ENCODE results near the gene PPP4C. TPM values are rescaled to one million over a fixed set of nuclear protein-coding genes. Genes with fewer than 3 reads are reported as not detected.

PPP4C gene
- total RNA-seq, 1 experiment from 2014 or later, result 163 TPM

DNA sequence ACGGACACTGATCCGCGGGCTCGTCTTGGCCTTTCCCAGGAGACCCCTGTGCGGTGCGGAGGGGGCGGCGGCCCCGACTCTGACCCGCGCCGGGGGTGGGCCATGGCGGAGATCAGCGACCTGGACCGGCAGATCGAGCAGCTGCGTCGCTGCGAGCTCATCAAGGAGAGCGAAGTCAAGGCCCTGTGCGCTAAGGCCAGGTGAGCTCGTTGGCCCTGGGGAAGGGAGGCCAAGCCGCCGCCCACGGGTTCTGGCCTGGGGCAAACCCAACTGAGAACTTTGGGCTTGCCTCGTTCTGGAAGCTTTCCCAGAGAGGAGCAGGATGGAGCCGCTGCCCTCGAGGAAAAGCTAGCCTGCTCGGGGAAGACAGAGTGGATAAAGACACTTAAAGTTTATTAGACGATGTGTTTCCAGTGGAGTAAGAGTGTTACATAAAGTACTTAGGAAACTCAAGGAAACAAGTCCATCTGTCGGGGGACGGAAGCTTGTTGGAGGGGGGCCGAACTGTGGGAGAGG lies 540 bp downstream of the PPP4C start:
- Histone ChIP-seq H3K79me2 (ENCODE audit: insufficient read depth, low read length) (peaks cover 16% of the 10 kb centered on the region; the same call in 1 of the 2 replicates), H3K4me1 (ENCODE audit: insufficient read depth, low read length) (no peaks in the 10 kb centered on the region), H3T11ph (ENCODE audit: low read length) (no peak overlapping the region), H3K9me3 (ENCODE audit: control insufficient read depth, low read depth, low read length) (no peaks in the 10 kb centered on the region), H3K9ac (ENCODE audit: extremely low read depth, insufficient read length, low read length) (peak overlapping the region; percentile 80), H4K20me1 (ENCODE audit: control insufficient read depth, insufficient read depth, insufficient read length) (no peaks in the 10 kb centered on the region), H2BK12ac (ENCODE audit: insufficient read length, low read depth, low read length) (no peak overlapping the region), H3K4ac (ENCODE audit: low read depth, low read length) (no peak overlapping the region), H2AK5ac (ENCODE audit: insufficient read length, low read length) (no peak overlapping the region), H4K91ac (ENCODE audit: insufficient read length, low read depth, low read length) (no peak overlapping the region), H4K8ac (replicated peaks; ENCODE audit: insufficient read length, low read depth, low read length) (no peak overlapping the region), H3K23me2 (ENCODE audit: insufficient read length, low read depth, low read length, poor library complexity, severe bottlenecking) (peaks cover 7% of the 10 kb centered on the region), H3K14ac (ENCODE audit: insufficient read depth, low read length) (peak overlapping the region; percentile 95), H3K27ac (ENCODE audit: insufficient read length, low read depth, low read length) (no peak overlapping the region), H2BK5ac (ENCODE audit: insufficient read length, low read length) (no peak overlapping the region), H3K27me3 (ENCODE audit: insufficient read depth, low read length) (no peaks in the 10 kb centered on the region), H3K79me1 (ENCODE audit: insufficient read depth, low read depth, low read length, poor library complexity, severe bottlenecking) (peaks cover 9% of the 10 kb centered on the region), H2BK20ac (ENCODE audit: low read depth, low read length, poor library complexity, severe bottlenecking) (no peak overlapping the region), H3K56ac (ENCODE audit: insufficient read length, low read depth, low read length) (no peak overlapping the region), H2BK120ac (ENCODE audit: low read depth, low read length, poor library complexity, severe bottlenecking) (no peak overlapping the region), H2AFZ (ENCODE audit: low read length) (no peak overlapping the region), H3K18ac (ENCODE audit: insufficient read length, low read depth, low read length) (peak overlapping the region; percentile 21), H2BK15ac (ENCODE audit: low read depth, low read length) (no peak overlapping the region), H4K5ac (ENCODE audit: insufficient read length, low read depth, low read length) (no peak overlapping the region), H3K23ac (ENCODE audit: insufficient read length, low read depth, low read length) (no peak overlapping the region), H3K4me2 (ENCODE audit: insufficient read depth, insufficient read length, low read length) (peak overlapping the region; percentile 88)
- Mint-ChIP-seq H3K9me3 (no peaks in the 10 kb centered on the region; a peak in 2 of 5 replicates), H3K4me1 (peaks cover 13 to 19% of the 10 kb centered on the region in 2 experiments), H3K27me3 (ENCODE audit: low read depth) (no peaks in the 10 kb centered on the region), H3K4me3 (peak overlapping the region; percentile 89 to 93), H3K36me3 (ENCODE audit: insufficient read depth in 1 of 3, low read depth in 3 of 3) (peaks cover 41 to 59% (median 52%) of the 10 kb centered on the region in 3 experiments; a peak in 6 of 7 replicates), H3K27ac (peak overlapping the region; percentile 47 to 81 (median 76); a peak in 3 of 7 replicates)
- no peak for DNase-seq
- TF ChIP-seq, protein P1, sequence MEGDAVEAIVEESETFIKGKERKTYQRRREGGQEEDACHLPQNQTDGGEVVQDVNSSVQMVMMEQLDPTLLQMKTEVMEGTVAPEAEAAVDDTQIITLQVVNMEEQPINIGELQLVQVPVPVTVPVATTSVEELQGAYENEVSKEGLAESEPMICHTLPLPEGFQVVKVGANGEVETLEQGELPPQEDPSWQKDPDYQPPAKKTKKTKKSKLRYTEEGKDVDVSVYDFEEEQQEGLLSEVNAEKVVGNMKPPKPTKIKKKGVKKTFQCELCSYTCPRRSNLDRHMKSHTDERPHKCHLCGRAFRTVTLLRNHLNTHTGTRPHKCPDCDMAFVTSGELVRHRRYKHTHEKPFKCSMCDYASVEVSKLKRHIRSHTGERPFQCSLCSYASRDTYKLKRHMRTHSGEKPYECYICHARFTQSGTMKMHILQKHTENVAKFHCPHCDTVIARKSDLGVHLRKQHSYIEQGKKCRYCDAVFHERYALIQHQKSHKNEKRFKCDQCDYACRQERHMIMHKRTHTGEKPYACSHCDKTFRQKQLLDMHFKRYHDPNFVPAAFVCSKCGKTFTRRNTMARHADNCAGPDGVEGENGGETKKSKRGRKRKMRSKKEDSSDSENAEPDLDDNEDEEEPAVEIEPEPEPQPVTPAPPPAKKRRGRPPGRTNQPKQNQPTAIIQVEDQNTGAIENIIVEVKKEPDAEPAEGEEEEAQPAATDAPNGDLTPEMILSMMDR (conservative IDR thresholded peaks at IDR 0.05), result no peak
- WGBS (ENCODE audit: extremely low coverage, insufficient read length, low lambda C conversion rate), result no CpG with 5 or more reads among the region's 33 CpGs
